Measurements from ENCODE around the gene EEIG1.

Gene EEIG1

DNA sequence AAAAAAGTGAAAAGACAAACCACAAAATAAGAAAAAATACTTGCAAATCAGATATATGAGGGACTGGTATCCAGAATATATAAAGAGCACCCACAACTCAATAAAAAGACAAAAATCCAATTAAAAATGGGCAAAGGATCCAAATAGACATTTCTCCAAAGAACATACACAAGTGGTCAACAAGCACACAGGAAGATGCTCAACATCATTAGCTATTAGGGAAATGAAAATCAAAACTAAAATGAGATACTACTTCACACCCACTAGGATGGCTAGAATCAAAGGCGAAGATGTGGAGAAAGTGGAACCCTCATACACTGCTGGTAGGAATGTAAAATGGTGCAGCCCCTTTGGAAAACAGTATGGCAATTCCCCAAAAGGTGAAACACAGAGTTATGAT, 22.1 kb downstream of the EEIG1 start:
- no peak for DNase-seq

DNA sequence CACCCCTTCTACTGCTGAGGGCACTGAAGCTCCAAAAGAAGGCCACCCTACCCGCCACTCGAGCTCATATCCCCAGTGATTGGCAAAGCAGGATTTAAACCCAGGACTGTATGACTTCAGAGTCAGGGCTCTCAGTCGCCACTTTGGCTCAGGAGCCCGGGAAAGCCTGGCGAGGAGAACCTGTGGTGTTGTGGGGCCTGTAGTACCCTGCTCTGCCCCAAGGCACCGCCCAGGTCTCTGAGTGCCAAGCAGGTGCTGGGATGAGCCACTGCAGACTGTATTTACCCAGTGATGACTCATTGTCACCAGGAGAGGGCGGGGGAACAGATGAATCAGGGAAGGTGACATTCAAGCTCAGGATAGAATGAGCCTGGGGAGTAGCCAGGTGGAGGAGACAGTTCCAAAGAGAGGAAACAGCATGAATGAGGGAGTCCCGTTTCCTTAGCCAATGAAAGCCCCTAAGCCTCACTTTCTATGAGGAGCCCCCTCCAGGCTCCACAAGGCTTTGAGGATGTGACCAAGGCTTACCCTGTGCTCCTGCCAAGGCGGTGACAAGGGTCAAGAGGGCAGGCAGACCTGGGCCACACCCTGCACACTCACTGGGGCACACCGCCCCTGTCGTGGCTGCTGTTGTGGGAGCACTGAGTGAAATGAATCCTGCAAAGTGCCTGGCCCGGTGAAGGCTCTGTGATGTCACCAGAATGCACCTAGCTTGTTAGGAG, 25.3 kb downstream of the EEIG1 start:
- peak; percentile 72 for DNase-seq

DNA sequence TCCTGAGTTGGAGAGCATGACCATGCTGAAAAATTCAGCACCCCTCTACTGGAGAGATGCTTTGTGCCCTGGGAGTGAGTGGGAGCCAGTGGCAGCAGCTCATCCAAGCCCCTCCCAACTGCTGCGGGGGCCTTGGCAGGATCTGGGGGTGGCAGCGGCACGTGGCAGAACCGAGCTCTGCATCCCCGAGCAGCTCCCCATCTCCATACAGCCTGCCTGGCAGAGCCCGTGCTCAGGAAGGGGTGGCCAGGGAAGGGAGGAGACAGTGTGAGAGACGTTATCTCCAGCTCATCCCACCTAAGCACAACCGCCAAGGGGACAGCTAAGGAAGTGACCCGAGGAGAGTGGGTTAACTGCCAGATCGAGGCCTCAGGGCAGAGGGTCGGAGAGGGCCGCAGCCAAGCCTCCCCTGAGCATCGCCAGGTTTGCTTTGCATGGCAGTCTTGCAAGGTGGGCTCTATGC, 25.9 kb downstream of the EEIG1 start:
- no peak for DNase-seq

DNA sequence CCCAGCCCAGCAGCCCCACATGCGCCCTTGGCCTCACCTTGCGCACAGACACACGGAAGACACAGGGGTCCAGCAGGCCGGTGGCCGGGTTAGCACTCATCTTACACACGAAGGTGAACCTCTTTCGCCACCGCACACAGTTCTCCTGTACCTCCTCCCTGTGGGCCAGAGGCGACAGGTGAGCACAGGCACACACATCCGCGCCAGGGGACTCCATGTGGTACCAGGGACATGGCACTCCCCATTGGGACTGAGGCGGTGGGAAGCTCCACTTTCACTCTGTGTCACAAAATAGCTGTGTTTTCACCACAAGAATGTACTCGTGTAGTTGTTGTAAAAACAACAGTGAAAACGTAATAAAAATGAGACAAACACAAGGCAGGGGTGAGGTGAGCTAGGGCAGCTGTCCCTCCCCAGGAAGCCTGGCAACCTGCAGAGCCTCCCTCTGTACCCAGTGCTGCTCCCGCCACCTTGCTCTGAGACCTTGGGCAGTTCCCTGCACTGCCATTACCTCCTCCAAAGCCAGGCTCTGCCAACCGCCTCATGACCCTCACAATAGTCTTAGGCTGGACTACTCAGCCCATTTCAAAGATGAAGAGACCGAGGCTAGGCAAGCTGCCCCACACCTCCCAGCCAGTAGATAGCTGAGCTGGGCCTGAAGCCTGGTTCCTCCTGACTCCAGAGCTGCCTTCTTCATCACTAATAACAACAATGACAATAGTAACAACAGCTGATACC, 26.9 kb downstream of the EEIG1 start:
- no peak for DNase-seq

DNA sequence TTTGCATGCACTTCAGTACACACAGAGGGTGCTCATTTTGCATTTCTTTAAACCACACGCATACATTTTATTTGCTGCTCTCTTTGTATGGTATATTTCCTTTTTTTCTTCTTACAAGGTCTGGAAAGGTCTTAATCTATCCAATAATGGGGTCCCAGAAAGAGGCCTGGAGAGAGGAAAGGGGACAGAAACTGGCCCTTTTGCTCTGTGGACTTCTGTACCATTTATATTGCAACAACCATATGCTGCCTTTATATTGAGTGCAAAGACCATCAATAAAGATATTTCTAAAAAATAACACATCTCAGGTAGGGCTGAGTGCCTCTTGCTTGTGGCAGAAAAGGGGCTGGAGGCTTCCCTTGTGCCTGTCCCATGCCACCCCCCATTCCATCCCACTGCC, 27.6 kb downstream of the EEIG1 start:
- DNase-seq: no peak

DNA sequence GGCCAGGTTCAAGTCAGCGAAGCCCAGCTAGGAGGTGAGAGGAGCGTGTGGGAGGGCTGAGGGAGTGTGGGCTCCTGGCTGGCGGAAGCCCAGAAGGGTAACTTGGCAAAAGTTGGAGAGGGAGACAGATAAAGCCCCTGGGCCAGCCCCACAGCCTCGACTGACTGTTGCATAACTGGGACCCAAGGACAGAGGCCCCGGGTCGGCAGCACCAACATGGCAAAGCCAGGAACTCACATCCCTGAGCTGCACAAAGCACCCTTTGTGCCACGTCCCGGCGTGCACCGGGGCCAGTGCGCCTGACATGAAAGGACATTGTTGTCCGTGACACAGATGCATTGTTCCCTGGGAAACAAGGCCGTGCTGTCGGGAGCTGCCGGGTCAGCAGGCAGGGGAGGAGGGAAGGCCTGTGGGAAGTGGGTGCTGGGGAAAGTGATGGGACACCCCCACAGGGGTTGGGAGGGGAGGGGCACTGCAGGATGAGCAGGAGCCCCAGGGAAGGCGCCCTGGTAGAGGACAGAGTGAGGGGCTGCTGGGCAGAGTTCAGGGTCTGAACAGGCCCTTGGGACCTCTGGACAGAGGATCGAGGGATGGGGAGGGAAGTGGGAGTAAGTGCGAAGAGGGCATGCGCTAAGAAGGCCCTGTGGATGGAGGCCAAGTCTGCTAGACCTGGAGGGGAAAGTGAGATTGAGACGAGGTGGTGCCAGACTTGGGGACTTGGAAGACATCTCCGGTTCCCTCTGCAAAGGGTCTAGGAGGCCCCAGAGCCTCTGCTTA, 30.1 kb downstream of the EEIG1 start:
- no peak for DNase-seq

DNA sequence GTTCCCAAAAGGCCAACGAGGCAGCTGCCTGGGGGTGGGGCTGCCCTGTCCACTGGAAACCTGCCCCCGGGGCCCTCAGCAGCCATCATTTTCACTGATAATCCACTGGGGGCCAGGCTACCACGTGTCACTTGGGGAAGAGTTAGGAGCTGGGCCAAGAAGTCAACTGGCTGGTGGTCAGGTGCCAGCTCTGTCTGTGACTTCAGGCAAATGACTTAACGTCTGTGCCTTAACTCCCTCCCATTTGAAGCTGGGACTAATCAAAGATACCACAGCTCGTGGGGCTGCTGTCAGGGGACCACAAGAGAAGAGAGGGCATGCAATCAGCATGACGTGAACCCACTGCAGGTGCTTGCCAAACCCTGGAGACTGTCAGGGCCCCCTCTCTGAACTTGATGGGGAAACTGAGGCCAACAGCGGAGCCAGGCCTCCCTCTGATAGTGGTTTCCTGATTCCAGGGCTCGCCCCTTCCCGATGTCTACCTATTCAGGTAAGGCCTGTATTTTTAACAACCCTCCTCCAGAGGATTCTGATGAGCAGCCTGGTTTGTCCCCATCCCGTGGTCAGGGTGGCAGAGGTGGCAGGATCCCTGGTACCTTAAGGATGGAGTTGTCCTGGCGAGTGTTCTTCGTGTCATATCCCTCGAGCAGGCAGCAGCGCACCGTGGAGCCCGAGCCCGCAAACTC, 30.8 kb downstream of the EEIG1 start:
- DNase-seq: no peak

DNA sequence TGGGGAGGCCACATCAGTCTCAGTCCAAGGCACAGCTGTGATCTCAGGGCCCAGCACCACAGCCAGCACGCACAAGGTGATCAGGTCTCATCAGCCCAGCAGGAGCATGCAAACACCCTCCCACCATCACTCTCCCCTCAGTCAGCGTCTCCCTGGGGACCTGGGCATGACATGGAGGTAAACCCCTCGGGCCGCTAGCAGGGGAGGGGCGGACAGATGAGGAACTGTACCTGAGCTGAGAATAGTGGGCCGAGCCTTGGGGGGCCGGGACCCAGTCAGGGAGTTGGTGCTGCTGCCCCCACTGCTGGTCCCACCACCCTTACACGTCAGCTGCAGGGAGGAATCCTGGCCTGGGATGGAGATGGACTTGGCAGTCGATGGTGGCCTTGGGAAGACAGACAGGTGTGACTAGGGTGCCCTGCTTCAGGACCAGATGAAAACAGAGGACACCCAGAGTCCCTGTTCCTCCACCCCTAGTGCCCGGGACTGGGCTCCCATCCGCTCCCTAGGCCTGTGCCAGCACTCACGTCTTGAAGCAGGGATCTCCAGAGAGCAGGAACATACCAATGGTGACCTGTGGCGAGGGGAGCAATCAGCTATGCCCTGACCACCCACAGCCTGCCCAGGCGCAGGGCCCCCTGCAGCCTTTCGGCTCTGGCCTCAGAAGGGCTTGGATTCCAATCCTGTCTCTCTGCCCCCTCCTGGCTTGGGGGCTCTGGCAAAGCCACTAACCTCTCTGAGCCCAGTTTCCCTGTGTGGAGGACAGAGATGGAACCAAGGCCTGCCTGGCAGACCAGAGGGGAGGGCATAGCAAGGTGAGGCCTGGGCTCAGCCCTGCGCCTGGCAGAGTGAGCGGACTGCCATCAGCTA, 32.7 kb downstream of the EEIG1 start:
- DNase-seq: no peak

DNA sequence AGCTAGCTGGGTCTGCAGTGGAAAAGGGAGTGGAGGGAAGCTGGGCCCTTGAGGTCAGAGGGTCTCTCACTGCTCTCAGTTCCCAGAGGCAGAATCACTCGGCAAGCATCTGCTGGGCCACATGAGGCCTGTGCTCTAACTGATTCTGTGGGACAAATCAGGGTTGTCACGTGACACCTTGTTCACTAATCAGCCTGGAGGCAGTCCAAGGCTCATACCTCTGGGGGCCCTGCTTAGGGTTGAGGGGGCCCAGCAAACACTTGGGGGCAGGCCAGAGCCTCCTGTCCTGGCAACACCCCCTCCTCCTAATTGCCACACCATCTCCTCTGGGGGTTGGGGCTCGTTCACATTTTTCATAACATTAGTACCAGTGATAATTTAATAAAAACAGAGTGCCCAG, 34.1 kb downstream of the EEIG1 start:
- no peak for DNase-seq

DNA sequence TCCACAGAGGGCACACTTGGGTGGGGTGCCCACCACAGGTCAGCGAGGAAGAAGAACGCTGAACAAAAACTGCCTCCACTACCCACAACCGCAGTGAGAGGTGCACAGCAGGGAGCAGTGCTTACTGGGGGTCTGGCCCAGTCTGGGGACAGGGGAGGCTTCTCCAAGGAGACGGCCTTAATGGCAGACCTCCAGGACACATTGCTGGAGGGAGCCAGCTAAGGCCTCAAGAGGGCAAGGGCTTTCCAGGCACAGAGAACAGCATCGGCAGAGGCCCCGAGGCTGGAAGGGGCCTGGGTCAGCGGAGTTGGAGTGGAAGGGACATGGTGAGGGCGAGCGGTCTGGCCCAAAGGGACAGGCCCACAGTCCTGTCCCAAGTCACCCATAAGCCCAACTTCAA, 34.8 kb downstream of the EEIG1 start:
- DNase-seq: no peak

DNA sequence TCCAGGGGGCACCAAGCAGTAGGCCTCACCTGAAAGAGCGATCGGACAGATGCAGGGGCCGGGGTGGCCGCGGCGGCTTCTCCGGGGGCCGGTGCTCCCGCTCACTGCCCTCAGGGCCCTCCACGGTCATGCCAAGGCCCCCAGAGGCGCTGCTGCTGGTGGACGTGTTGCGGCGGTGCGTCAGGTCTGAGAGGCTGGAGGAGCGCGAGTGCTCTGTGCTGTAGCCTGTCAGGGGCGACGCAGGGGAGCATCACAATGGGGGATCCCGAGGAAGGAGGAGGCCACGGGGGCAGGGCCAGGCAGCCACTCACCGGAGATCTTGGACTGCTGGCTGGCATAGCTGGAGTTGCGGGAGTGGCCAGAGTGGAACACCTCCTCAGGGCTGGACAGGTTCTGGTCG, 35.5 kb downstream of the EEIG1 start:
- DNase-seq: no peak

DNA sequence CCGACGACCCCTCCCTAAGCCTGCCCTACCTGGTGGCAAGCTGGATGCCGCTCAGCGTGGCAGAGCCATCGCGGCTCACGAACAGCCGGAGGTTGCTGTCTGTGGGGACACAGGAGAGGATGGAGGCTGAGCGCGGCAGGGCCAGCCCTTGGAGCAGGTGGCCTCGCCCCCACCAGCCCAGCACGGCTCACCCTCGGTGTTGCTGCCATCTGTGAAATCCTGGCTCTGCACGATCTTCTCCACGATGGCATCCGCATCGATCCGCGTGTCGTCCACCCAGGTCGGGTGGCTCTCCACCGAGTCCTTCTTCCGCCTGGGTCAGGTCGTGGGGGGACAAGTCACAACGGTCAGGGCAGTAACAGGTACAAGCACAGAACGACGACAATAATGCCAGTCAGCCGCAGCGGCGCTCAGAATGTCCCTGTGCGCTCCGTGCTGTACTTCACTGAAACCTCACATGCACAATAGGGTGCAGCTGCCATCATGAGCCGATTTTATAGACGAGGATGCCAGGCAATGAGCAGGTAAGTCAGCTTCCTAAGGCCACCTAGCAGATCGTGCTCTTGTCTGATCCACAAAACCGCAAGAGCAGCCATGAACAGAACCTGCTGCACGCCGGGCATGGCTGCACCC, 36.1 kb downstream of the EEIG1 start:
- no peak for DNase-seq

DNA sequence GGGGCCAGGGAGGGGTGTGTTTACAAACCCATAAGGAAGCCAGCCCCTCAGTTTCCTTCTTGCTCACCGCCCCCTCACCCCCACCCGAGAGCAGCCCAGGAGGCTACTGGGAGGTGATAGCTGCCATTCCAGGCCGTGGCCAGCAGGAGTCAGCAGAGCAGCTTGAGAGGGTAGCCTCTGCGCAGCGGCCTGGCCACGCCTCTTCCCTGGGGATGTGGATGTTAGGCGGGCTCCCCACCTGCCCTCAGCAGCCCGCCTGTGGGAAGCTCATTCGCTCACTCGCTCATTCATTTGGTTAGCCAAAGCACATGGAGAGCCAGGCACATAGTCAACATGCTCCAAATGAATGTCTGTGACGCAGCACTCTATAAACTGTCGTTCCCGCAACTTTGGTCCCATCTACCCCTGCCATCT, 37.1 kb downstream of the EEIG1 start:
- DNase-seq: peak; percentile 76 to 78

DNA sequence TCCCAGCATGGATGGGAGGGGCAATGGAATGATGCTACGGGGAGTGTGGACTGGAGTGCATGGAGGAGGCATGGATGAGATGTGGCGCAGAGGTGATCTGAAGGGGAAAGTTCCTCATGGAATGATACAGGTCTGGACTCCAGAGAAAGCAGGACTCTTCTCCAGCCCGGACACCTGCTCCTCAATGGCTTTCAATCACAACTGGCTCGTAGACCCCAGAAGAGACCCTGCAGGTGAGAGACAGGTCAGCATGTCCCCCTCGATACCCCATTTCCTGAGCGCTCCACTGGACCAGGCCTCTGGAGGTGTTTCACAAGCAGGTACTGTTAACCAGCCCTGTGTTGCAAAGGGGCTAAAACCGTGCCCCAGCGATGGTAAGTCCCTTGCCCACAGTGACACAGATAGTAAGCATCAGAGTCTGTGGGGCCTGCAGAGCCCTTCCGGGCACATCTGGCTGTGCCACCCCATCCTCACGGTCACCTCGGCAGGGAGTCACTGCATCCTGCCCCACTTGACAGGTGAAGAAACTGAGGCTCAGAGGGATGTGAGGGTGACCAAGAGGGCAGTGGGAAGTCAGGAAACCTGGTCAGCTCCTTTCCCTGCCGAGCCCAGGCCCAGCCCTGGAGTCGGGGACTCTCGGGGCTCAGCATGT, 37.7 kb downstream of the EEIG1 start:
- no peak for DNase-seq

DNA sequence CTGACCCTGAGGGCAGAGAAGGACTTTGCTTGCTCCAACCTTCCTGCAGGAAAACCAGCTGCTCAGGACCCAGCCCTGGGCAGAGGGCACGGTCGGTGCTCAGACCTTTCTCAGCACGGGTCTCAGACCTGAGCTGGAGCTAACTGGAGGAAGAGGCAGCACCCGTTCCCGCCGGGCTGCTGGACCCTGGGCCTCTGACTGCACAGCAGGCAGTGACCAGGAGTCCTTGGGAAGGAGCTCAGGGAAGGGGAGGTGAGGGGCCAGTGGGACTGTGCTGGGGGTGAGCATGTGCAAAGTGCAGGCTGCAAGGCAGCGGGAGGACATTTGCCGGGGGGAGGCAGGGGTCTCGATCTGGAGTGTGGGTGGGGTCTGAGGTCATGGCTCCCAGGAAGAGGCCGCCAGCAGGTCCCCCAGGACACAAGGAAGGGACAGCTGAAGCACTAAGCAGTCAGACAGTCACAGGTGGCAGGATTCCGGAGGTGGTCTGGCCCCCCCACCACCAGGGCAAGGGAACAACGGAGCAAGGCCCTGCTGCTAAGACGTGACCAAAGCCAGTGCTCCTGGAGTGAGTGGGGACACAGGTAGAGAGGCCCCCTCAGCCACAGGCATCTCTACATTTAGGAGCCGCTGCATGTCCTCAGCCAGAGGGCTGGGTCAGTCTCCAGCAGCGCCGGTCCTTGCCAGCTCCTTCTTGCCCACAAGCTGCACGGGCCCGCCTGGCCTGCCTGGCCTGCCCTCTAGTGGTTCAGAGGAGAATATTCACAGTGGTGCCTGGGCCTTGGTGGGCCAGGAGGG, 38.4 kb downstream of the EEIG1 start:
- peak in 1 of 2 donors; percentile 56 for DNase-seq

DNA sequence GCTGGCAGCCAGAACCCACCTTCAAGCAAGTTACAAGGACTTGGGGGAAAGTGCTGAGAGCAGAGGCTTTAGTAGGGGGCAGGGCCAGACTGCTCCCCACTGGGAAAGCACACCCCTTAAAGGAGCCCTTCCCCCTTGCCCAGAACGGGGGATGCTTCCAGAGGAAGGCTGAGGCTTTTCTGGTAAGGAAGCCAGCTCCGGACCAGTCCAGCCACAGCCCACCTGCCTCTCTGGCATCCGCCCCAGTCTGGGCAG, 38.9 kb downstream of the EEIG1 start:
- DNase-seq: no peak

DNA sequence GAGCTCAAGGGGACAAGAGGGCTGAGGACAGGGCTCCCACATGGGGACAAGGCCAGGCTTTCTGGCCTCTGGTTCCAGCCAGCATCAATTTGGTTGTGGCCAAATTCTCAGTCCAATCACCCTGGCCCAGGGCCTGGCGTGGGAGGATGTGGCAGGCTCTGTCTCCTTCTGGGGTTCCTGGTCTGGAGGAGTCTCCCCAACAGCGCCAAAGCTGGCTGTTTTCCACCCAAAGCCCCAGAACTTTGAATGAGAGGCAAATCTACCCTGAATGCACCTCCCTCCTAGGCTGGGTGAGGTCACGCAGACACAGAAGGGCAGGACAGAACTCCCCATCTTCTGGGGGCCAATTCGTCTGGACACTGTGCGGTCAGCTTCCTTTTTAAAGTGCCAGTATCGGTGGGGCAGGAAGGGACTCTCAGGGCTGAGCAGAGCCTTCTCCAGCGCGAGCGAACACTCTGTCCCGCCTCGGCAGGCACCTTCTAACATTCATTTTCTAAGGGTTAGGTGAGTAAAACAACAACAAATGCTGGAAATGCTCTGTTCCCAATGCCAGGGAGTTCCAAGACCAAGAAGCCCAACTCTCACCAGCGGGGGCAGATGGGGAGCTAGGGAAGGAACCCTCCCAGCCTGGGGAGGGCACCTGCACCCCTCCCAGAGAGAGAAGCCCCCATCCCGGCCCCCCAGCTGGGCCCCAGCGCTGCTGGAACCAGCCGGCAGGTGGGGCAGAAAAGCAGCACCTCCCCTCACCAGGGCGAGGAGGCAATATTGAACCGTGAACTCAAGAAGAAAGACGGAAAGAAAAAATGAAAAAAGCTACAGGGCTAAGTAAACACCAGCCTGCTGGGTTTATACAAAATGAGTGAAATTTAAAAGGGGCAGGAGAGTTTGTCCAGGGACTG, 39.5 kb downstream of the EEIG1 start:
- no peak for DNase-seq

DNA sequence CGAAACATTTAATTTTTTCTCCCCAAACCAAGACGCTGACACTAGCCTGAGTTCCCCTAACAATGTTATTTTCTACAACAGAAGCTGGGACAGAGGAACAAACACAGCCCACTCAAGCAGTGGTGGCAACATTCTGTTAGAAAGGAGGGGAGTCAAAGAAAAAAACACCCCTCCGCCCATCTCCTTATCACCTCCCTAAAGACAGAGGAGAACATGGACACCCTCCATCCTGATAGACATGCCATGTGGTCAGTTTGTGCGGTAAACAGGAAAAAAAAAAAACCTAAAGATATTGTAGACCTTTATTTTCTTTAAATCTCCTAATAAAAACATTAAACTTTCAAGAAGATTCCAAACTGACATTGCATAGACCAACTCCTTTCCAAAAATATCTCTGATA, 40.2 kb downstream of the EEIG1 start:
- no peak for DNase-seq

DNA sequence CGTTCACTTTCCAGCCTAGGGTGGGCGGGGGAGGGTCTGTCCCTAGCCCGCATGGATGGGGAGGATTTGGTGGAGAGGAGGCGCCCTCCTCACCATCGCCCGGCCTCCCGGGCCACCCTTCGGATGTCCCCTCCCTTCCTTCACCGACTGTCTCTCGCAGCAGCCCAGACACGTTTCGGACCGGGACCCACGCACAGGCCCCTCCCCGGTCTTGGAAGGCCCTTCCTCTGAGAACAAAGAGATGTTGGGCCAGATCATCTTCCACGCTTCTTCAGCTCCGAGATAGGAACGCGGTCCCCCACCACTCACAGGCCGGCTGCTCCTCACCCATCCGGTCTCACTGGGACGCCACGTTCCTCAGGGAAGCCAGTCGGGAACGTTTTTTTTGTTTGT, 42.5 kb downstream of the EEIG1 start:
- DNase-seq: no peak

Measured in stimulated activated CD4-positive, alpha-beta T cell treated with anti-CD3 and anti-CD28 coated beads, Interleukin-2, amount 100 ng/mL, for 48 hours (primary cell).